GM23338 (cell line): ENCODE data around the gene TADA2A. TPM values are rescaled to one million over a fixed set of nuclear protein-coding genes. Genes with fewer than 3 reads are reported as not detected.

Source experiments
- ATAC-seq: fragments of 200-7000 bp; cut with Tn5 transposase; 3 replicates; pipeline ENCODE4 v1.9.1; 2020
- DNase-seq: peaks from one replicate; pipeline ENCODE4 v3.0.0-alpha.2; 2015; ENCODE audit warnings: low spot score
- H2AFZ ChIP-seq: fragments of 200-600 bp; sonication (generic); 2 replicates; pipeline ENCODE4 v1.8.0; 2016; ENCODE audit warnings: antibody characterized with exemption, mild to moderate bottlenecking, moderate library complexity
- H3F3A ChIP-seq: fragments of 200-600 bp; sonication (generic); replicated peaks from 2 replicates; pipeline ENCODE4 v1.8.0; 2017; ENCODE audit warnings: antibody characterized with exemption, mixed run types, low read depth
- H3K27ac ChIP-seq: fragments of 200-600 bp; sonication (generic); 2 replicates; pipeline ENCODE4 v1.6.1; 2016; ENCODE audit warnings: low read depth
- H3K27me3 ChIP-seq: fragments of 200-600 bp; sonication (generic); 2 replicates; pipeline ENCODE4 v1.8.0; 2016; ENCODE audit warnings: mild to moderate bottlenecking, mixed run types, moderate library complexity; ENCODE audit not compliant: insufficient read depth
- H3K36me3 ChIP-seq: fragments of 200-600 bp; sonication (generic); 2 replicates; pipeline ENCODE4 v1.8.0; 2016; ENCODE audit warnings: mild to moderate bottlenecking; ENCODE audit not compliant: insufficient read depth
- H3K4me1 ChIP-seq: fragments of 200-600 bp; sonication (generic); 2 replicates; pipeline ENCODE4 v1.8.0; 2016; ENCODE audit warnings: mild to moderate bottlenecking, moderate library complexity; ENCODE audit not compliant: insufficient read depth
- H3K4me2 ChIP-seq: fragments of 200-600 bp; sonication (generic); 2 replicates; pipeline ENCODE4 v1.7.1; 2017; ENCODE audit warnings: mixed run types
- H3K4me3 ChIP-seq: fragments of 200-600 bp; sonication (generic); 2 replicates; pipeline ENCODE4 v1.6.1; 2016; ENCODE audit warnings: mixed run types
- H3K79me2 ChIP-seq: fragments of 200-600 bp; sonication (generic); replicated peaks from 2 replicates; pipeline ENCODE4 v1.8.0; 2017; ENCODE audit warnings: mild to moderate bottlenecking; ENCODE audit not compliant: insufficient read depth
- H3K9me2 ChIP-seq: fragments of 200-600 bp; sonication (generic); 2 replicates; pipeline ENCODE4 v1.8.0; 2017; ENCODE audit not compliant: insufficient read depth
- H4K20me1 ChIP-seq: fragments of 200-600 bp; sonication (generic); replicated peaks from 2 replicates; pipeline ENCODE4 v1.8.0; 2017; ENCODE audit warnings: mild to moderate bottlenecking; ENCODE audit not compliant: insufficient read depth
- H3K27ac Mint-ChIP-seq: 2 replicates; pipeline ENCODE4 v1.8.0; 2020; ENCODE audit warnings: inconsistent platforms, mild to moderate bottlenecking, moderate library complexity, mixed read lengths
- H3K27me3 Mint-ChIP-seq: 3 replicates; pipeline ENCODE4 v1.8.0; 2022; ENCODE audit warnings: low read depth, mild to moderate bottlenecking, moderate library complexity, mixed read lengths, inconsistent platforms; ENCODE audit not compliant: insufficient read depth, poor library complexity
- H3K36me3 Mint-ChIP-seq: 3 replicates; pipeline ENCODE4 v1.8.0; 2021; ENCODE audit warnings: low read depth, mild to moderate bottlenecking, inconsistent platforms, moderate library complexity, mixed read lengths
- H3K4me1 Mint-ChIP-seq: 3 replicates; pipeline ENCODE4 v1.8.0; 2020; ENCODE audit warnings: mild to moderate bottlenecking, inconsistent platforms, mixed read lengths
- H3K4me3 Mint-ChIP-seq: 3 replicates; pipeline ENCODE4 v1.8.0; 2021; ENCODE audit warnings: moderate library complexity, mild to moderate bottlenecking, inconsistent platforms, mixed read lengths
- H3K9me3 Mint-ChIP-seq: 3 replicates; pipeline ENCODE4 v1.8.0; 2020; ENCODE audit warnings: moderate library complexity, mild to moderate bottlenecking, inconsistent platforms, mixed read lengths
- CREB1 ChIP-seq: fragments of 250-450 bp; sonication (Bioruptor Pico); IDR thresholded peaks from 2 replicates; pipeline ENCODE4 v1.5.0; 2020; ENCODE audit warnings: low read depth, mild to moderate bottlenecking, moderate library complexity
- CTCF ChIP-seq, 2 experiments: fragments of 200-600 bp in 1 of 2; sonication (generic) in 1 of 2; conservative IDR thresholded peaks; 2 replicates each; pipeline versions ENCODE4 v1.5.1 to v1.6.1; 2016 to 2017; ENCODE audit warnings: antibody characterized with exemption in 2 of 2, low read depth in 2 of 2, mild to moderate bottlenecking in 2 of 2, moderate library complexity in 1 of 2
- ETS1 ChIP-seq: IDR thresholded peaks from 2 replicates; pipeline ENCODE4 v1.6.1; 2016; ENCODE audit warnings: antibody characterized with exemption
- EZH2 ChIP-seq: fragments of 200-600 bp; sonication (generic); IDR thresholded peaks from one replicate; pipeline ENCODE4 v1.8.0; 2017; ENCODE audit warnings: antibody characterized with exemption, mild to moderate bottlenecking, low read depth; ENCODE audit not compliant: unreplicated experiment
- NANOG ChIP-seq: IDR thresholded peaks from 2 replicates; pipeline ENCODE4 v1.6.1; 2016; ENCODE audit warnings: antibody characterized with exemption, borderline replicate concordance
- POLR2AphosphoS5 ChIP-seq: IDR thresholded peaks from 2 replicates; pipeline ENCODE4 v1.6.1; 2016; ENCODE audit warnings: antibody characterized with exemption, low read depth
- STAT1 ChIP-seq: IDR thresholded peaks from one replicate; pipeline ENCODE4 v1.6.1; 2016; ENCODE audit warnings: antibody characterized with exemption; ENCODE audit not compliant: unreplicated experiment
- ZNF114 ChIP-seq: fragments of 250-450 bp; sonication (Bioruptor Pico); IDR thresholded peaks from 2 replicates; pipeline ENCODE4 v1.5.0; 2020; ENCODE audit warnings: mild to moderate bottlenecking, moderate library complexity
- polyA plus RNA-seq: library from polyadenylated mRNA; unstranded; fragments of >200 nt; fragmentation: Nextera tagmentation; extraction: Ambion mirVana; gene quantifications from 2 replicates; pipeline ENCODE4 v1.2.1, GENCODE V29; 2016
- total RNA-seq: library from RNA; depleted of rRNA; stranded (reverse); fragments of >200 nt; shearing (Covaris generic); gene quantifications from 2 replicates; pipeline ENCODE4 v1.2.3, GENCODE V29; 2014
- TF ChIP-seq, protein P1 (sequence below): IDR thresholded peaks from one replicate; pipeline ENCODE4 v1.6.1; 2018; ENCODE audit warnings: antibody characterized with exemption; ENCODE audit not compliant: unreplicated experiment
- TF ChIP-seq, protein P2 (sequence below): fragments of 250-450 bp; sonication (Bioruptor Pico); IDR thresholded peaks from 2 replicates; pipeline ENCODE4 v1.5.0; 2020; ENCODE audit warnings: mild to moderate bottlenecking, moderate library complexity

Gene TADA2A
- total and polyA plus RNA-seq, 2 experiments from 2014 or later = 14.5 to 17.1 TPM

- TF ChIP-seq, protein P1, sequence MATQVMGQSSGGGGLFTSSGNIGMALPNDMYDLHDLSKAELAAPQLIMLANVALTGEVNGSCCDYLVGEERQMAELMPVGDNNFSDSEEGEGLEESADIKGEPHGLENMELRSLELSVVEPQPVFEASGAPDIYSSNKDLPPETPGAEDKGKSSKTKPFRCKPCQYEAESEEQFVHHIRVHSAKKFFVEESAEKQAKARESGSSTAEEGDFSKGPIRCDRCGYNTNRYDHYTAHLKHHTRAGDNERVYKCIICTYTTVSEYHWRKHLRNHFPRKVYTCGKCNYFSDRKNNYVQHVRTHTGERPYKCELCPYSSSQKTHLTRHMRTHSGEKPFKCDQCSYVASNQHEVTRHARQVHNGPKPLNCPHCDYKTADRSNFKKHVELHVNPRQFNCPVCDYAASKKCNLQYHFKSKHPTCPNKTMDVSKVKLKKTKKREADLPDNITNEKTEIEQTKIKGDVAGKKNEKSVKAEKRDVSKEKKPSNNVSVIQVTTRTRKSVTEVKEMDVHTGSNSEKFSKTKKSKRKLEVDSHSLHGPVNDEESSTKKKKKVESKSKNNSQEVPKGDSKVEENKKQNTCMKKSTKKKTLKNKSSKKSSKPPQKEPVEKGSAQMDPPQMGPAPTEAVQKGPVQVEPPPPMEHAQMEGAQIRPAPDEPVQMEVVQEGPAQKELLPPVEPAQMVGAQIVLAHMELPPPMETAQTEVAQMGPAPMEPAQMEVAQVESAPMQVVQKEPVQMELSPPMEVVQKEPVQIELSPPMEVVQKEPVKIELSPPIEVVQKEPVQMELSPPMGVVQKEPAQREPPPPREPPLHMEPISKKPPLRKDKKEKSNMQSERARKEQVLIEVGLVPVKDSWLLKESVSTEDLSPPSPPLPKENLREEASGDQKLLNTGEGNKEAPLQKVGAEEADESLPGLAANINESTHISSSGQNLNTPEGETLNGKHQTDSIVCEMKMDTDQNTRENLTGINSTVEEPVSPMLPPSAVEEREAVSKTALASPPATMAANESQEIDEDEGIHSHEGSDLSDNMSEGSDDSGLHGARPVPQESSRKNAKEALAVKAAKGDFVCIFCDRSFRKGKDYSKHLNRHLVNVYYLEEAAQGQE = no peak
- TF ChIP-seq NANOG = no peak
- no peak for TF ChIP-seq ZNF114 (CRISPR knock-in tag)
Measured at GRCh38 chr17:37375706-37376105, 31.0 kb upstream of the TADA2A start, which contains the start of gene C17orf78 (continued).

DNA sequence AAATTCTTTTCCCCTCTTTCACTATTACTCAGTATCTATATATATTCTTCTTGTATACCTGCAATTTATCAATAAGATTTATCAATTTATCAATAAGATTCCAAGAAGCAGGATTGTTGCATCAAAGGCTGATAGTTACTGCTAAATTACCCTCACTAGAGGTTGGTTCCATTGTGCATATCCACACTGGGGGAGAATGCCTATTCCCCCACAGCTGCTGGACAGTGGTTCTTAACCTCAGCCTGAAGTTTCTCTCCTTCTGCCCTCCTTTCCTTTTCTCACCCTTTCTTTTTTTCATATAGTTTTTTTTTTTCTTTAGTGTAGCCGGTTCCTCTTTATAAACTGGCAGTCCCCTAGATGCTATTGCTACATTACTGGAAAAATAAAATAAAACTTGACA, 24.6 kb upstream of the TADA2A start:
- H3K4me1 Mint-ChIP-seq = no peaks in the 10 kb centered on the region
- Histone ChIP-seq H3F3A (no peaks in the 10 kb centered on the region), H3K36me3 (no peaks in the 10 kb centered on the region), H3K79me2 (no peaks in the 10 kb centered on the region), H3K9me2 (no peaks in the 10 kb centered on the region), H3K27me3 (no peaks in the 10 kb centered on the region), H3K4me2 (no peak overlapping the region), H4K20me1 (no peaks in the 10 kb centered on the region), H2AFZ (no peak overlapping the region), H3K4me3 (no peak overlapping the region), H3K4me1 (no peaks in the 10 kb centered on the region), H3K27ac (no peak overlapping the region)
- no peak overlapping the region for H3K4me3 Mint-ChIP-seq
- H3K9me3 Mint-ChIP-seq = no peaks in the 10 kb centered on the region
- peaks cover 4% of the 10 kb centered on the region for H3K27me3 Mint-ChIP-seq
- no peak overlapping the region for H3K27ac Mint-ChIP-seq
- no peaks in the 10 kb centered on the region for H3K36me3 Mint-ChIP-seq
- ATAC-seq (no peak), DNase-seq (no peak)
- TF ChIP-seq, protein P2, sequence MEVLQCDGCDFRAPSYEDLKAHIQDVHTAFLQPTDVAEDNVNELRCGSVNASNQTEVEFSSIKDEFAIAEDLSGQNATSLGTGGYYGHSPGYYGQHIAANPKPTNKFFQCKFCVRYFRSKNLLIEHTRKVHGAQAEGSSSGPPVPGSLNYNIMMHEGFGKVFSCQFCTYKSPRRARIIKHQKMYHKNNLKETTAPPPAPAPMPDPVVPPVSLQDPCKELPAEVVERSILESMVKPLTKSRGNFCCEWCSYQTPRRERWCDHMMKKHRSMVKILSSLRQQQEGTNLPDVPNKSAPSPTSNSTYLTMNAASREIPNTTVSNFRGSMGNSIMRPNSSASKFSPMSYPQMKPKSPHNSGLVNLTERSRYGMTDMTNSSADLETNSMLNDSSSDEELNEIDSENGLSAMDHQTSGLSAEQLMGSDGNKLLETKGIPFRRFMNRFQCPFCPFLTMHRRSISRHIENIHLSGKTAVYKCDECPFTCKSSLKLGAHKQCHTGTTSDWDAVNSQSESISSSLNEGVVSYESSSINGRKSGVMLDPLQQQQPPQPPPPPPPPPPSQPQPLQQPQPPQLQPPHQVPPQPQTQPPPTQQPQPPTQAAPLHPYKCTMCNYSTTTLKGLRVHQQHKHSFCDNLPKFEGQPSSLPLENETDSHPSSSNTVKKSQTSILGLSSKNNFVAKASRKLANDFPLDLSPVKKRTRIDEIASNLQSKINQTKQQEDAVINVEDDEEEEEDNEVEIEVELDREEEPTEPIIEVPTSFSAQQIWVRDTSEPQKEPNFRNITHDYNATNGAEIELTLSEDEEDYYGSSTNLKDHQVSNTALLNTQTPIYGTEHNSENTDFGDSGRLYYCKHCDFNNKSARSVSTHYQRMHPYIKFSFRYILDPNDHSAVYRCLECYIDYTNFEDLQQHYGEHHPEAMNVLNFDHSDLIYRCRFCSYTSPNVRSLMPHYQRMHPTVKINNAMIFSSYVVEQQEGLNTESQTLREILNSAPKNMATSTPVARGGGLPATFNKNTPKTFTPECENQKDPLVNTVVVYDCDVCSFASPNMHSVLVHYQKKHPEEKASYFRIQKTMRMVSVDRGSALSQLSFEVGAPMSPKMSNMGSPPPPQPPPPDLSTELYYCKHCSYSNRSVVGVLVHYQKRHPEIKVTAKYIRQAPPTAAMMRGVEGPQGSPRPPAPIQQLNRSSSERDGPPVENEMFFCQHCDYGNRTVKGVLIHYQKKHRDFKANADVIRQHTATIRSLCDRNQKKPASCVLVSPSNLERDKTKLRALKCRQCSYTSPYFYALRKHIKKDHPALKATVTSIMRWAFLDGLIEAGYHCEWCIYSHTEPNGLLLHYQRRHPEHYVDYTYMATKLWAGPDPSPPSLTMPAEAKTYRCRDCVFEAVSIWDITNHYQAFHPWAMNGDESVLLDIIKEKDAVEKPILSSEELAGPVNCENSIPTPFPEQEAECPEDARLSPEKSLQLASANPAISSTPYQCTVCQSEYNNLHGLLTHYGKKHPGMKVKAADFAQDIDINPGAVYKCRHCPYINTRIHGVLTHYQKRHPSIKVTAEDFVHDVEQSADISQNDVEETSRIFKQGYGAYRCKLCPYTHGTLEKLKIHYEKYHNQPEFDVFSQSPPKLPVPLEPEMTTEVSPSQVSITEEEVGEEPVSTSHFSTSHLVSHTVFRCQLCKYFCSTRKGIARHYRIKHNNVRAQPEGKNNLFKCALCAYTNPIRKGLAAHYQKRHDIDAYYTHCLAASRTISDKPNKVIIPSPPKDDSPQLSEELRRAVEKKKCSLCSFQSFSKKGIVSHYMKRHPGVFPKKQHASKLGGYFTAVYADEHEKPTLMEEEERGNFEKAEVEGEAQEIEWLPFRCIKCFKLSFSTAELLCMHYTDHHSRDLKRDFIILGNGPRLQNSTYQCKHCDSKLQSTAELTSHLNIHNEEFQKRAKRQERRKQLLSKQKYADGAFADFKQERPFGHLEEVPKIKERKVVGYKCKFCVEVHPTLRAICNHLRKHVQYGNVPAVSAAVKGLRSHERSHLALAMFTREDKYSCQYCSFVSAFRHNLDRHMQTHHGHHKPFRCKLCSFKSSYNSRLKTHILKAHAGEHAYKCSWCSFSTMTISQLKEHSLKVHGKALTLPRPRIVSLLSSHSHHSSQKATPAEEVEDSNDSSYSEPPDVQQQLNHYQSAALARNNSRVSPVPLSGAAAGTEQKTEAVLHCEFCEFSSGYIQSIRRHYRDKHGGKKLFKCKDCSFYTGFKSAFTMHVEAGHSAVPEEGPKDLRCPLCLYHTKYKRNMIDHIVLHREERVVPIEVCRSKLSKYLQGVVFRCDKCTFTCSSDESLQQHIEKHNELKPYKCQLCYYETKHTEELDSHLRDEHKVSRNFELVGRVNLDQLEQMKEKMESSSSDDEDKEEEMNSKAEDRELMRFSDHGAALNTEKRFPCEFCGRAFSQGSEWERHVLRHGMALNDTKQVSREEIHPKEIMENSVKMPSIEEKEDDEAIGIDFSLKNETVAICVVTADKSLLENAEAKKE = no peak
- TF ChIP-seq ETS1 = no peak
- TF ChIP-seq EZH2 = no peak
- no peak for TF ChIP-seq CREB1 (CRISPR knock-in tag)
- TF ChIP-seq POLR2AphosphoS5 = no peak
- TF ChIP-seq ZNF114 (CRISPR knock-in tag) = no peak
- TF ChIP-seq STAT1 = no peak
- no peak for TF ChIP-seq CTCF (conservative IDR thresholded peaks at IDR 0.05; ENCODE audit: low read depth in 2 of 2)
